Stimulated activated CD4-positive, alpha-beta T cell treated with anti-CD3 and anti-CD28 coated beads, Interleukin-2, amount 100 ng/mL, for 4 hours (primary cell): ENCODE results near the gene NOXO1.
A peak's percentile ranks its signal among the peaks of the same experiment; 100 is the strongest.
"Not testable (repeated sequence)": the region's sequence is repeated elsewhere in the genome, so short reads cannot be mapped to it uniquely, and the experiment has no call there.

Experiments
- DNase-seq: peaks from one replicate; pipeline ENCODE4 v3.0.0-alpha.2; 2020; ENCODE audit warnings: low read depth

The NOXO1 gene

DNA sequence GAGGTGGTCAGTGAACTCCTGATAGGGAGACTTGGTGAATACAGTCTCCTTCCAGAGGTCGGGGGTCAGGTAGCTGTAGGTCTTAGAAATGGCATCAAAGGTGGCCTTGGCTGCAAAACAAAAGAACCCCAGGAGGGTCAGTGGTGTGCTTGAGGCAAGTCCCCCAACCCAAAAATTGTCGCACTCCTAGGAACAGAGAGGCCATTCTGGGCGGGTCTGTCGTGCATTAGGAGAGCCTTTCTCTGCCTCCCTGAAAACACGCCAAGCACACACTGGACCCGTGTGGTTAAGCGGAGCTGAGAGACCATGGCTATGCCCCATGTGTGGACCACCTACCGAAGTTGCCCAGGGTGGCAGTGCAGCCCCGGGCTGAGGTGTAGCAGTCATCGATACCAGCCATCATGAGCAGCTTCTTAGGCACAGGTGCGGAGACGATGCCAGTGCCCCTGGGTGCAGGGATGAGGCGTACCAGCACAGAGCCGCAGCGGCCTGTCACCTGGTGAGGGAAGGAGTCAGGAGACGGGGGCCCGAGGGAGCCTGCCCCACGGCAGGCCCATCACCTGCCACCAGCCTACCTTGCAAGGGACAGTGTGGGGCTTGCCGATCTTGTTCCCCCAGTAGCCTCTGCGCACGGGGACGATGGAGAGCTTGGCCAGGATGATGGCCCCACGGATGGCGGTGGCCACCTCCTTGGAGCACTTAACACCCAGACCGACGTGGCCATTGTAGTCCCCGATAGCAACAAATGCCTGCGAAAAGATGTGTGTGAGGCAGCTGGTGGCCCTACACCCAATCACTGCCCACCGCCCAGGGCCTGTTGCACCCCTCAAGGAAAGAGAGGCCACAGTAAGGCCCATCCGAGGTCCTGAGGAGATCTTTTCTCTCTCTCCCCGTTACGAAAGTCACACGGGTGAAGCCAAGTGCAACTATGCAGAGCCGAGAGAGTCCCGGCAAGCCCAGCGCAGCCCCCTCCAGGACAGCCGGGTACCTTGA is 18.8 kb downstream of the NOXO1 start:
- DNase-seq: not testable (repeated sequence)

DNA sequence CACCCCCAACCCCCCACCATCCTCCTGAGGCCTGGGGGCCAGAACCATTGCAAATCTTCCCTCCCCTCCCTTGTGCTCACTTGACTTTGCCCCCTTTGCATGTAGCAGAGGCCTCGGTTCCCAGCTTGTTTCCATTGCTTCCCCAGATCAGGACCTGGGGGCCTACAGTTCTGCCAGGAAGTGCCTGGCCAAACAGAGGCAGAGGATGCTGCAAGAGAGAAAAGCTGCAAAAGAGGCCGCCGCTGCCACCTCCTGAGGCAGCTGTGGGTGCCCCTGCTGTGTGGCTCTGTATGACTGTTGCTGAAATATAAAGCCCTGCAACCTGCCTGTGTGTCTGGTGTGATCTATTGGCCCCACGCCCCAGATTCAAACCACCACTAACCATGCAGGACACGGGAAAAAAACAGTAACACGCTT is 19.6 kb downstream of the NOXO1 start:
- DNase-seq: no peak

DNA sequence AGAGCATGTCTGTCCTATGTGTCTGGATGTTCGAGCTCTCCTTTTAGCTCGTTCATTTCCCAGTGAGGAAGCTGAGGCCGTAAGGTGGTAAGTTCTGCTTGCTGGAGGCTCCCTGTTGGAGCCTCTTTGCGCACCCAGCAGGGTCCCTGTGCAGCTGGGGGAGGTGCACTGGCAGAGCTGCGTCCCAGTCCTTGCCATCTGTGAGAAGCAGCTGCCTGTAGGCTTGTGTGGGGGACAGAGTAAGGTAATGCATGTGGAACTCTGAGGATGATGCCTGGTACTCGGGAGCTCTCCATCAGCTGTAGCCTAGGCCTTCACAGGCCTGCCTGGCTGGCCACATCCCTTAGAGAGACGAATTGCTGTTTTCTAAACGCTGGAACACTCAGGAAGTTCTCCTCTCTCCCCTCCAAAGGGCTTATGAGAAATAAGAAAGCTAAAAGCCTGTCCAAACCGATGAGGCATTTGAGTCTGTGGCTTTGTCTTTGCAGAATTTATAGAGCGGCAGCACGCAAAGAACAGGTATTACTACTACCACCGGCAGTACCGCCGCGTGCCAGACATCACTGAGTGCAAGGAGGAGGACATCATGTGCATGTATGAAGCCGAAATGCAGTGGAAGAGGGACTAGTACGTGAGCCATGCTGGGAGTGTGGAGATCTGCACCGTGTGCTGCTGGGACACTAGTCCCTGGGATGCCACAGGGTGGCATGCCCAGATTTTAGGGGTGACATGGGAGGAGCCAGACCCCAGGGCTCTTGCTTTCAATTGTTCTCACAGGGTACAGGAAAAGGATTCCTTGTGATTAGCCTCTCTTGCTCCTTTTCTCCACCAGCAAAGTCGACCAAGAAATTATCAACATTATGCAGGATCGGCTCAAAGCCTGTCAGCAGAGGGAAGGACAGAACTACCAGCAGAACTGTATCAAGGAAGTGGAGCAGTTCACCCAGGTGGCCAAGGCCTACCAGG is 20.3 kb downstream of the NOXO1 start:
- no peak for DNase-seq

DNA sequence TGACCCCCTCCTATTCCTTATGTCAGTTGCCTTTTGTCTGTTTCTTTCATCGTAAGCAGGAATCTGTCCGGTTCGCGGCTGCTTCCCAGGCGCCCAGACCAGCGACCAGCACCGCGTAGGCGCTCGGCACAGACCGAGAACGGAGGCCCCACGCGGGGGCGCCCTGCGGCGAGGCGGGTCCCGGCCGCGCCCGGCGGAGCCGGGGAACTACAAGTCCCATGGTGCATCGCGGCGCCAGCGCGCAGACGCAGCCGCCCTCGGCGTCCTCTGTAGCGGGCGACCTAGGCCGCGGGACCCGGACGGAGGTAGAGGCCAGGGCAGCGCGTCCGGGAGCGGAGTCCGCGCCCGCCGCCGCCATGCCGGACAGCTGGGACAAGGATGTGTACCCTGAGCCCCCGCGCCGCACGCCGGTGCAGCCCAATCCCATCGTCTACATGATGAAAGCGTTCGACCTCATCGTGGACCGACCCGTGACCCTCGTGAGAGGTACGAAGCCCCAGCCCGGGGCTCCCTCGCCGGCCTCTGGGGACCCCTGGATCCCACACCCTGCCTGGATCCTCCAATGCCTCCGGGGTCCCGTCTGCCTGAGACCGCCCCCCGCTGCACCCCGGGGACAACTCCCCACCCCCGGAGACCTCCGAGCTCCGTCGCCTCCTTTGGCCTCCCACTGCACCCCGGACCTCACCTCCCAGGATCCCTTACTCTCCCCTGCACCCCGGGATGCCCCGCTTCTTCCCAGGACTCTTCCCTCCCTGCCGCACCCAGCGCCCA is 21.8 kb downstream of the NOXO1 start, which contains the start of gene NDUFB10:
NDUFB10 (plus strand) TSS at position 270 of the 771 bp plus-strand sequence; CDS start at position 357, 87 bp downstream.
- DNase-seq: peak; percentile 86

DNA sequence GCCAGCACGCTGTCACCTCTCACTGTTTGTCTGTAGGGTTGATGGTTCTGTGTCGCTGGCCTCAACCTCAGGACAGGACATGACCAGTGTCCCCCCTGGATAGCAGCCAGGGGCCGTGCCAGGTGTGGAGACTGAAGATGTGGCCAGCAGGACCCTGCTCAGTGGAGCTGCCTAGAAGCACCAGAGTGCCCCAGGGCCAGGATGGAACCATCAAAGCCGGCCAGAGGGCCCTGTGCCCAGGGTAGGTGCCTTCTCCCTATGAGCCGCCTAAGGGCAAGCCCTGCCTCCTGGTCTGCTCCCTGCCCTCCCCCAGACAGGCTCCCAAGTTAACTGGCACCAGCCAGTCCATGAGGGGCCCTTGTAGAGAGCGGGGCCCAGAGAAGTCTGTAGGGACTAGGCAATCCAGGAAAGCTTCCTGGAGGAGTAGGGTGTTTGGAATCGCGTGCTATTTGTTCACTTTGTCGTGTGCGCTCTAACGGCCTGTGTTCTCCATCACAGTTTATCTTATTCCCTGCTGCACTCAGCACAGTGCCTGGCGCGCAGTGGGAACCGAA is 22.5 kb downstream of the NOXO1 start:
- DNase-seq: no peak

DNA sequence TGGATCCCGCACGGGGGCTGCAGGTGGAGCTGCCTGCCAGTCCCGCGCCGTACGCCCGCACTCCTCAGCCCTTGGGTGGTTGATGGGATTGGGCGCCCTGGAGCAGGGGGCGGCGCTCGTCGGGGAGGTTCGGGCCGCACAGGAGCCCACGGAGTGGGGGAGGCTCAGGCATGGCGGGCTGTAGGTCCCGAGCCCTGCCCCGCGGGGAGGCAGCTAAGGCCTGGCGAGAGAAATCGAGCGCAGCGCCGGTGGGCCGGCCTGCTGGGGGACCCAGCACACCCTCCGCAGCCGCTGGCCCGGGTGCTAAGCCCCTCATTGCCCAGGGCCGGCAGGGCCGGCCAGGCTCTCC is 23.2 kb downstream of the NOXO1 start:
- not testable (repeated sequence) for DNase-seq

DNA sequence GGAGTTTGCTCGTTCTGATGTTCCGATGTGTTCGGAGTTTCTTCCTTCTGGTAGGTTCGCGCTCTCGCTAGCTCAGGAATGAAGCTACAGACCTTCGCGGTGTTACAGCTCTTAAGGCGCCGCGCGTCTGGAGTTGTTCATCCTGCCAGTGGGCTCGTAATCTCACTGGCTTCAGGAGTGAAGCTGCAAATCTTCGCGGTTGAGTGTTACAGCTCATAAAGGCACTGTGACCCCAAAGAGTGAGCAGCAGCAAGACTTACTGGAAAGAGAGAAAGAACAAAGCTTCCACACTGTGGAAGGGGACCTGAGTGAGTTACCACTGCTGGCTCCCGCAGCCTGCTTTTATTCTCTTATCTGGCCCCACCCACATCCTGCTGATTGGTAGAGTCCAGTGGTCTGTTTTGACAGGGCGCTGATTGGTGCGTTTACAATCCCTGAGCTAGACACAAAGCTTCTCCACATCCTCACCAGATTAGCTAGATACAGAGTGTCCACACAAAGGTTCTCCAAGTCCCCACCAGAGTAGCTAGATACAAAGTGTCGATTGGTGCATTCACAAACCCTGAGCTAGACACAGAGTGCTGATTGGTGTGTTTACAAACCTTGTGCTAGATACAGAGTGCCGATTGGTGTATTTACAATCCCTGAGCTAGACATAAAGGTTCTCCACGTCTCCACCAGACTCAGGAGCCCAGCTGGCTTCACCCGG is 23.7 kb downstream of the NOXO1 start:
- DNase-seq: not testable (repeated sequence)

DNA sequence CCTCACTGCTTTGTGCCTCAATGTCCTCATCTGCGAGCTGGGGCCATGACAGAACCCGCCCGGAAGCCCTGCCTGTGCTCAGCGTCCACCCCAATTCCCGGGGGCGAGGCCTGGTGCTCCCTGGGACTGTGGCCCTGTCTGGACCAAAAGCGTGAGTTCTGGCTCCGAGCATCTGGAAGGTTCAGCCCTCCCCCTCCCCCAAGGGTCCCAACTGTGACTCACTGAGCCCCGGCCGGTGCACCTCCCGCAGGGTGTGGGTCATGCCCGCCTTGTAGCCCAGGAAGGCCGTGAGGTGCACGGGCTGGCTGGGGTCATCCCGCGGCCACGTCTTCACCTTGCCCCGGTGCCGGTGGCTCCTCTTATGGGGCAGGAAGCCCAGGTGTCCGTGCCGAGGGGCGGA is 27.5 kb downstream of the NOXO1 start:
- DNase-seq: no peak

DNA sequence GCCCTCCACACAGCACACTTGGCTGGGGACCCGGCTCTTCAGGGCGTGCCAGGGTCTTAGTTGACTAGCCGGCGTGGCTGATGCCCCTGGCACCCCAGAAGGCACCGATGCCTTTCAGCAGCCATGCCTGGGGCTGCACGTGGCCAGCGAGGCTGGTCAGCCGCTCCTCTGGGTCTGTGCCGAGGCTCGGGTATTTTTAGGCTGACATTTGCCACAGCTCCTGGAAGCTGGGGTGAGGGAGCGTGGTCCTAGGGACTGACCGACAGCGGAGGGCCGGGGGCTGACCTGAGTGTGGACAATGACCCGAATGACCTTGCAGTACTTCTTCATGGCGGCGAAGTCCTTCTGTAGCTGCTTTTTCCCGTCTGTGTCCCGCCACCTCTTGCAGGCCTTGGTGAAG is 30.7 kb downstream of the NOXO1 start:
- DNase-seq: no peak

DNA sequence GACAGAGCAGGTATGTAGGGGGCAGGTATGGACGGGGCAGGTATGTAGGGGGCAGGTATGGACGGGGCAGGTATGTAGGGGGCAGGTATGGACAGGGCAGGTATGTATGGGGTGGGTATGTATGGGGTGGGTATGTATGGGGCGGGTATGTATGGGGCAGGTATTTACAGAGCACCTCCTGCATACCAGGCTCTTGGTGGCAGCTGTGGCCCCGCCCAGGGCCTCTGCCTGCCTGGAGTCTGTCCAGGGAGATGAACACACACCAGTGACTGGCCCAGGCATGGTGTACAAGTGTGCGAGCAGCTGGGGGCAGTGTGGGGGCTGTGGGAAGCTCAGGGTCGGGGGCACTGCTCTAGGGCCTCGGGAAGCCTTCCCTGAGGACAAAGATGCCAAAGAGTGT is 31.2 kb downstream of the NOXO1 start:
- DNase-seq: no peak

DNA sequence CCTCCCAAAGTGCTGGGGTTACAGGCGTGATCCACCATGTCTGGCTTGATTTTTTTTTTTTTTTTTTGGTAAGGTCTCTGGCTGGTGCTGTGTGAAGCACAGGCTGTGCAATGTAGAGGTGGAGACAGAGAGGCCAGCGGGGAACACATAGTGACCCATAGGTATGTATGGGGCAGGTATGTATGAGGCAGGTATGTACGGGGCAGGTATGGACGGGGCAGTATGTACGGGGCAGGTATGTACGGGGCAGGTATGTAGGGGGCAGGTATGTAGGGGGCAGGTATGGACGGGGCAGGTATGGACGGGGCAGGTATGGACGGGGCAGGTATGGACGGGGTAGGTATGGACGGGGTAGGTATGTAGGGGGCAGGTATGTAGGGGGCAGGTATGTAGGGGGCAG is 31.8 kb downstream of the NOXO1 start:
- no peak for DNase-seq

DNA sequence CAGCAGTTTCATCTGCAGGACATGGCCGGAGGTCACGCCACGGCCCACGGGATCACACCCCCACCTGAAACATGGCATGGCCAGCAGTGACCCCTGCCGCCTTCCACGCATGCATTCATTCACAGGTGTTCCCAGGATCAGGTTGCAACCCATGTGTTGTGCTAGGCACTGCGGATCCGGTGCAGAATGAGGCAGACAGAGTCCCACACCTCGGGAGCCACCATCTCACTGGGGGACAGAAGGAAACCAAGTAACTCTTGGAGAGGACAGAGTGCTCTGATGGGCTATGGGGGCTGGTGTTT is 33.9 kb downstream of the NOXO1 start:
- DNase-seq: no peak

DNA sequence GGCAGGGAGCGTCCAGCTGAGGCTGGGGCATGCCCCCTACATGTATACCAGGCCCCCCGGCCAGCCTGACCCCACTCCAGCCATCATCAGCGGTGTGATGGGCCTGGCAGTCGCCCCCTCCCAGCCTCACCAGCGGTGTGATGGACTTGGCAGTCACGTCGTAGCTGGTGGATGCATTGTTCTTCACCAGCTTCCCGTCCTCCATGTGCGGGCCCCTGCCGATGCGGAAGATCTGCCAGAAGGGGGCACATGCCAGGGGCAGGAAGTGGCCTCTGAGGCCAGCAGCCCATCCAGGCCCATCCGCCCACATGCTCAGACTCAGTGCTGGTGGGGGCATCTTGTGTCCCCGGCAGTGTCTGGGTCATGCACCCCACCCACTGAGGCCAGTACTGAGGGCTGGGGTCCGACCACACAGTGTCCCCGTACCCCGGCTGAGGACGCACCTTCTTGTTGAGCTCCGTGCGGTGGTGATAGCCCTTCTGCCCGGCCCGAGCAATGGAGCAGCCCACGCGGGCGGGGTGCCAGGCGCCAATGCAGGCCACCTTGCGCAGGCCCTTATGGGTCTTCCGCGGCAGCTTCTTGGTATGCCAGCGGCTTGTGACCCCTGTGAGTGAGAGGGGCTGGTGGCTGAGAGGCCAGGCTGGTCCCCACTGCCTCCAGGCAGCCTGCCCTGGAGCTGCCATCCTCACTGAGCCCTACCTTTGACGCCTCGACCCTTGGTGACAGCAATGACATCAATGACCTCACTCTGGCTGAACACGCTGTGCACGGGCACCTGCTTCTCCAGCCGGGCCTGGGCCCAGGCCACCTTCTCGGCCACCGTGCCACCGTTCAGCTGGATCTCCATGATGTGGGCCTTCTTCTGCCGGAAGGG is 34.5 kb downstream of the NOXO1 start:
- DNase-seq: no peak

DNA sequence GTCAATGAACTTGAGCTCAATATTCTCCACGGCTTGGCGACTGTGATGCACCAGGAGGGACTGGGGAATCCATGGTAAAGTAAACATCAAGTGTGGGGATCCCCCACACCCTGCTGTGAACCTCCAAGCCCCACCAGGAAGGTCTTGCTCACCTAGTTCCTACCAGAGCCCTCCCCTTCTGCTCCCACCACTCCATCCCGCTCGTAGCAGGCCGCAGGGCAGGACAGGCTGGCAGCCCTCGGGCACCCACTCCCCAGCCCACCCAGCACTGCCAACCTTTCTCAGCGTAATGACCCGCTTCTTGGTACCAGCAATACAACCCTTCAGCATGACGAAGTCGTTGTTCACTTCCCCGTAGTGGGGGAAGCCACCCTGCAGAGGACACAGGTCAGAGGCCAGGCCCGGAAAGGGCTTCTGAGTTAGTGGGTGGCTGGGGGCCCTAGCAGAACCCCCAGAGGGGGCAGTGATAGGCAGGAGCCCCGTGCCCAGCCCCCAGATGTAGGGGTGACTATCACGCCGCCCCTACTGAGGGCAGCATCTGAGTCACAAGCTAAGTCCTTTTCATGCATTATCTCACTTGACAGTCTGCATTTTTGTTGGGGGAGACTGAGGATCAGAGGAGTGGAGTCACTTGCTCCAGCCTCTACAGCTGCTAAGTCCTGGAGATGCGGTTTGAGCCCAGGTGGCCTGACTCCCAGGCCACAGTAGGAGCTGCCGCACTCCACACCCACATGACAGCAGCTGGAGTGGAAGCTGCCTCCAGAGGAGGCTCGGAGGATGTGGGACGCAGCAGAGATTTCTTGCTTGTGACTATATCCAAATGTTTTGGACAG is 35.5 kb downstream of the NOXO1 start:
- DNase-seq: no peak

DNA sequence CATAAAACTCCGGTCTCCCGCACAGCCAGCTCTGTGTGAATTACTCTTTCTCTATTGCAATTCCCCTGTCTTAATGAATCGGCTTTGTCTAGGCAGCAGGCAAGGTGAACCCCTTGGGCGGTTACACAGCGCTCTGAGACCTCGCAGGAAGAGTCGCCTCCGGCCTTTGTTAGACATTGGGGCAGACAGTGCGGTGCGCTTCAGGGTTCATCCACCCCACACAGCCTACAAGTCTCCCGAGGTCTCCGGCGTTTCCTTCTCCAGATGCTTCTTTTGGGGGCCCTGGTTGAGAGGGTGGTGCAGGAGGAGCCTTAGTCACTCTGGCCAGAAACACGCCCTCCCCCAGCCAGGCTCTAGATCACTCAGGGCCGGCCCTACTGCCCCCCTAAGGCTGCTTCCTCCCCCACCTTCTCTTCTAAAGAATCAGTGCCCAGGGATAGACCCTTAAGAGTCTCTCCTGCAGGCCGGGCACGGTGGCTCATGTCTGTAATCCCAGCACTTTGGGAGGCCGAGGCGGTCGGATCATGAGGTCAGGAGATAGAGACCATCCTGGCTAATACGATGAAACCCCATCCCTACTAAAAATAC is 36.6 kb downstream of the NOXO1 start:
- no peak for DNase-seq

DNA sequence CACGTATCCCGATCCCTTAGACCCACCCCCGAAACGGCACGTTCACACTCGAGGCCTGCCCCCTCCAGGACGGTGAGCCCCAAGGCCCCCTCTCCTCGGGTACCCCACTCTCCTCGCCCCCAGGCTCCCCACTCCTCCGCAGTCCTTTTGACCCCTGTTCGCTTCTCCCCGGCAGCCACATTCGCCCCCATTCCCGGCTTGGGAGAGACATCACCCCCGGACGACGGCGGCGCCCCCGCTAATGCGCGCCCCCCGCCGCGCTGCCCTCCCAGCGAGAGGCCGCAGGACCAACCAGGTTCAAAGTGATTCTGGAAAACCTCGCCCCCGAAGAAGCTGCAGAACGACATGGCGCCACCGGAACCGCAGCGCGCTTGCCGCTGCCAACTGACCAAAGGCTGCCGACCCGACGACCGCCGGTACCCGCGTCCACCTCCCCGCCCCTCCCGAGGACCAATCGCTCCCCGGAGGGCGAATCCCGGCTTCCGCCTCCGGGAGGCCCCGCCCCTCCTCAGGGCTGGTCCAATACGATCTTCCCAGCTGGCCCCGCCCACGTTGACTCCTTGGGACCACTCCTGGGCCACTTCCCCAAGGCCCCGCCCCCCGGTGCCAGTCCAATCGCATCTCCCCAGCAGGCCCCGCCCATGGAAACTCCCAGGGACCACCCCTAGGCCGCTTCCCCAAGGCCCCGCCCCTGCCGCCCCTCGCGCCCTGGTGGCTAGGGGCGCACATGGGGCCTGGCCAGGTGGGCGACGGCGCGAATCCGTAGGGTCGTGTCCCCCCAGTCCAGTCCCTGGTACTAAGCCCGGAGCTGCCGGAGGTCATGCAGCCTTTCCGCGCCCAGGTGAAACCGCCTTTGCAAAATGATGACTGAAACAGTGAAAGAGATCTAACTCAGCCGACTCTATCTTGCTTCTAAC is 38.2 kb downstream of the NOXO1 start, which contains the start of gene MSRB1:
MSRB1 (minus strand) TSS at position 390 of the 917 bp plus-strand sequence; CDS start at position 347, 43 bp downstream.
- peak; percentile 98 for DNase-seq

DNA sequence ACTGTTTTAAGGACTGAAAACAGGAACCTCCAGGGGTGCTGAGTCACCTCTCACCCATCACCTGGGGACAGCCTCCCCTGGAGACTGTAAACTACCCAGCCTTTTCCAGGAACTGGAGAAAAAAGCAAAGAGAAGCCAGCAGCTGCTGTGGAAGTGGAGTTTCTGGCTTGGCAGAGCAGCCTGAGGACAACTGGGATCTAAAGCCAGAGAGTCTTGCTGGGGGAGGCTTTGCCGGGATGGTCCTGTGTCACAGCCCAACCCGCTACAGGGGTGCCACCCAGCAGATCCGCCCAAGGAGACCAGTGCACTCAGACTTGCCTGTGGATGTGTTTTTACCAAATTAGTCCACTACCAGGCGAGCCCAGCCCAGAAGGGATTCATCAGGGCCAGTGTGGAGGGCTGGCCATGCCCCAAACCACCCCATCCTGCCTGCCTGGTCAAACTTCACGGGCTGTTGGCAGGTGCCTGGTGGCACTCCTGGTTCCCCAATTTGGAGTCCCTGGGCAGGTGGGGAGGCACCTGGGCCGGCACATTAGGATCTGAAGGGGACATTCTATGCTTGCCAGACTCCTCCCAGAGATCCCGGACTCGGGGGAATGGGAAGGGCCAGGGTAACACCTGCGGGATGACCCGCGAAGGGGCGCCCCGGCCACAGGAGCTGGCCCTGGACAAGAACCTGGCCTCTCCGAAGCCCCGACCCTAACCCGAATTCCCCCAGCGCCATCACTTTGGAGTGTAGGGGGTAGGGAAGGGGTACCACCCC is 39.0 kb downstream of the NOXO1 start:
- no peak for DNase-seq
